ENCODE data around the gene RAB37. TPM values are rescaled to one million over a fixed set of nuclear protein-coding genes. Genes with fewer than 3 reads are reported as not detected.
A peak's percentile ranks its signal among the peaks of the same experiment; 100 is the strongest.

Gene RAB37
- total RNA-seq, 1 experiment from 2014 or later, result 1.5 TPM

DNA sequence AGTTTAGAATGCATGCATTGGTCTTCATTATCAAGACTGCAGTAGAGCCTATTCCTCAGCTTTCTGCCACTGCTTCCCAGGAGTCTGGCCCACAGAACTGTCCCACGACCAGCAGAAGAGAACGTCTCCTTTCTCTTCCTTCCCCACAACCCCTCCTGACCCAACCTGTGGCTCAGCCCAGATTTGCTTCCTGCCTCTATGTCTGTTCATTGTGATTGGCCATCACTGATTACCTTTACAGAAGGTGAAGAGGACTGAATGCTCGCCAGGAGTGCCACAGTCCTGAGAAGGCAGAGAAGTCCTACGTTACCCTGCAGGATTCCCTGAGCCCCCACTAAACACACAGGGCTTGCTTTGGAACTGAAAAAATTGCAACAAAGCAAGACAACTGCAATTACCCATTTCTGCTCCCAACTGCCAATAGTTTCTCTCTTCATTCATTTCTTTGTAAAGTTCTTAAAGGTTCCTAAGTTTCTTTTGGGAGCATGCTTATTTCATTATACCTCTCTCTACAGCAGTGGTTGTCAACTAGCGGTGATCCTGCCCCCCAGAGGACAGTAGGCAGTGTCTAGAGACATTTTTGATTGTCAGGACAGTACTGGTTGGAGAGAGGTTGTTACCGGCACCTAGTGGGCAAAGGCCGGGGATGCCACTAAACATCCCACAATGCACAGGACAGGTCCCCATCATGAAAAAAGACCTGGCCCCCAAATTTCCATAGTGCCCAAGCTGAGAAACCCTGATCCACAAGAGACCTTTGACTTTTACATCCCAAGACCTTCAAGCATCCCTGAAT is 43.6 kb downstream of the RAB37 start:
- Histone ChIP-seq H3K27me3 (ENCODE audit: control insufficient read depth, insufficient read depth, low read length) (no peaks in the 10 kb centered on the region), H3K4me3 (ENCODE audit: low read depth in 2 of 2, low read length in 2 of 2) (no peak overlapping the region), H3K4me1 (ENCODE audit: control insufficient read depth, insufficient read depth, low read length) (peaks cover 5% of the 10 kb centered on the region; the same call in 1 of the 2 replicates), H3K36me3 (ENCODE audit: control insufficient read depth, insufficient read depth, low read length) (peaks cover 3% of the 10 kb centered on the region; the same call in 1 of the 2 replicates), H3K9me3 (ENCODE audit: control insufficient read depth, insufficient read depth, low read depth, low read length) (no peaks in the 10 kb centered on the region), H3K27ac (ENCODE audit: low read length) (no peak overlapping the region)
- BruUV-seq (replicated peaks), result no TSS peak
- peak; percentile 64 for ATAC-seq
- TF ChIP-seq POLR2AphosphoS5 (IDR thresholded peaks at IDR 0.05; ENCODE audit: low read depth, low read length), result no peak
- TF ChIP-seq, protein P1, sequence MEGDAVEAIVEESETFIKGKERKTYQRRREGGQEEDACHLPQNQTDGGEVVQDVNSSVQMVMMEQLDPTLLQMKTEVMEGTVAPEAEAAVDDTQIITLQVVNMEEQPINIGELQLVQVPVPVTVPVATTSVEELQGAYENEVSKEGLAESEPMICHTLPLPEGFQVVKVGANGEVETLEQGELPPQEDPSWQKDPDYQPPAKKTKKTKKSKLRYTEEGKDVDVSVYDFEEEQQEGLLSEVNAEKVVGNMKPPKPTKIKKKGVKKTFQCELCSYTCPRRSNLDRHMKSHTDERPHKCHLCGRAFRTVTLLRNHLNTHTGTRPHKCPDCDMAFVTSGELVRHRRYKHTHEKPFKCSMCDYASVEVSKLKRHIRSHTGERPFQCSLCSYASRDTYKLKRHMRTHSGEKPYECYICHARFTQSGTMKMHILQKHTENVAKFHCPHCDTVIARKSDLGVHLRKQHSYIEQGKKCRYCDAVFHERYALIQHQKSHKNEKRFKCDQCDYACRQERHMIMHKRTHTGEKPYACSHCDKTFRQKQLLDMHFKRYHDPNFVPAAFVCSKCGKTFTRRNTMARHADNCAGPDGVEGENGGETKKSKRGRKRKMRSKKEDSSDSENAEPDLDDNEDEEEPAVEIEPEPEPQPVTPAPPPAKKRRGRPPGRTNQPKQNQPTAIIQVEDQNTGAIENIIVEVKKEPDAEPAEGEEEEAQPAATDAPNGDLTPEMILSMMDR (IDR thresholded peaks at IDR 0.05), result peak; percentile 79; the same call in 1 of the 2 replicates
- ChIA-PET POLR2A (no interaction called here), CTCF (no interaction called here)
- intact Hi-C loops (cut with micrococcal nuclease; ENCODE audit: unreplicated experiment) (no loop called here), in situ Hi-C loops (cut with HindIII; ENCODE audit: low pct_unique_long_range_greater_than_20kb, low sequenced_read_pairs) (no loop called here)
- no peak for DNase-seq (ENCODE audit: low read depth, low spot score)

- CTCF ChIA-PET, result no interaction called here
- in situ Hi-C loops (cut with HindIII; ENCODE audit: low pct_unique_long_range_greater_than_20kb, low sequenced_read_pairs), result no loop called here
Measured at GRCh38 chr17:74782571-74782970, 45.5 kb downstream of the RAB37 start.

More at GRCh38 chr17:74782571-74782970, 45.5 kb downstream of the RAB37 start:
- H3K36me3 ChIP-seq (ENCODE audit: control insufficient read depth, insufficient read depth, low read length), result no peaks in the 10 kb centered on the region
- H3K4me1 ChIP-seq (ENCODE audit: control insufficient read depth, insufficient read depth, low read length), result no peaks in the 10 kb centered on the region
- TF ChIP-seq REST (IDR thresholded peaks at IDR 0.05; ENCODE audit: insufficient read depth in 1 of 2, low read depth in 2 of 2, low read length in 1 of 2) (no peak), TCF7L2 (IDR thresholded peaks at IDR 0.05; ENCODE audit: low read depth, low read length) (no peak), SIN3A (IDR thresholded peaks at IDR 0.05; ENCODE audit: borderline replicate concordance, insufficient read depth, low read depth, low read length) (no peak), POLR2AphosphoS5 (IDR thresholded peaks at IDR 0.05; ENCODE audit: low read depth, low read length) (no peak)
- TF ChIP-seq, protein P1 (IDR thresholded peaks at IDR 0.05), result no peak
- no peak for DNase-seq (ENCODE audit: low read depth, low spot score)
- intact Hi-C loops (cut with micrococcal nuclease; ENCODE audit: unreplicated experiment), result no loop called here
- POLR2A ChIA-PET, result interaction anchor here (0.6 kb wide), 1 partner anchor 118 kb away, joined by 9 read pairs; no protein-coding TSS in a partner anchor
- H3K4me3 ChIP-seq (ENCODE audit: low read depth in 2 of 2, low read length in 2 of 2), result no peak overlapping the region
- H3K27me3 ChIP-seq (ENCODE audit: control insufficient read depth, insufficient read depth, low read length), result no peaks in the 10 kb centered on the region
- no peaks in the 10 kb centered on the region for H3K9me3 ChIP-seq (ENCODE audit: control insufficient read depth, insufficient read depth, low read depth, low read length)
- no TSS peak for BruUV-seq (replicated peaks)
- ATAC-seq, result no peak
- no peak overlapping the region for H3K27ac ChIP-seq (ENCODE audit: low read length)
